Measurements from ENCODE around the gene SPANXB1. TPM values are rescaled to one million over a fixed set of nuclear protein-coding genes. Genes with fewer than 3 reads are reported as not detected.

Gene SPANXB1
- total and polyA plus RNA-seq, 2 of the 4 experiments (the other 2 are of a cell fraction): not detected

- in situ Hi-C loops (cut with MboI; ENCODE audit: low sequenced_read_pairs) (no loop called here), intact Hi-C loops (cut with micrococcal nuclease) (no loop called here), dilution Hi-C loops (cut with HindIII; ENCODE audit: low sequenced_read_pairs, unreplicated experiment) (no loop called here)
- Histone ChIP-seq H3K27me3 (ENCODE audit: control insufficient read depth, insufficient read depth, low read length) (no peaks in the 10 kb centered on the region), H2BK15ac (ENCODE audit: low read depth, low read length) (no peak overlapping the region), H2BK5ac (ENCODE audit: low read depth, low read length, poor library complexity, severe bottlenecking) (no peak overlapping the region), H2AK5ac (ENCODE audit: low read depth, low read length) (no peak overlapping the region), H3K9ac (ENCODE audit: low read depth, low read length) (no peak overlapping the region), H3K36me3 (ENCODE audit: control insufficient read depth, insufficient read depth, low read length) (no peaks in the 10 kb centered on the region), H2AFZ (replicated peaks; ENCODE audit: low read length, poor library complexity) (no peak overlapping the region), H3K79me1 (ENCODE audit: low read depth in 1 of 2, low read length in 2 of 2) (no peaks in the 10 kb centered on the region), H4K91ac (ENCODE audit: insufficient read depth, low read depth, low read length) (no peak overlapping the region), H2AK9ac (replicated peaks; ENCODE audit: low read depth, low read length, poor library complexity) (no peak overlapping the region), H2BK20ac (ENCODE audit: low read depth, low read length) (no peak overlapping the region), H4K5ac (ENCODE audit: low read depth, low read length) (no peak overlapping the region), H3K4me3 (ENCODE audit: insufficient read depth, low read depth, low read length) (no peak overlapping the region), H4K20me1 (ENCODE audit: insufficient read depth, low read length) (no peaks in the 10 kb centered on the region), H3K4me1 (ENCODE audit: control insufficient read depth, insufficient read depth, low read length) (no peaks in the 10 kb centered on the region), H3K9me3 (ENCODE audit: control insufficient read depth, insufficient read depth, low read length) (no peaks in the 10 kb centered on the region), H3K18ac (ENCODE audit: low read depth, low read length) (no peak overlapping the region), H3K14ac (replicated peaks; ENCODE audit: low read depth, low read length) (no peak overlapping the region), H3K56ac (ENCODE audit: extremely low read depth, insufficient read depth, low read length) (no peak overlapping the region), H3K4ac (ENCODE audit: low read depth, low read length) (no peak overlapping the region), H2BK120ac (ENCODE audit: low read depth, low read length) (no peak overlapping the region), H3K4me2 (ENCODE audit: low read depth, low read length) (no peak overlapping the region), H3K23ac (ENCODE audit: low read depth, low read length) (no peak overlapping the region), H3K9me1 (ENCODE audit: insufficient read depth, low read length) (no peaks in the 10 kb centered on the region), H4K8ac (ENCODE audit: low read depth in 2 of 2, low read length in 2 of 2) (no peak overlapping the region), H3K27ac (ENCODE audit: insufficient read depth, low read length) (no peak overlapping the region)
- ChIA-PET CTCF (no interaction called here), POLR2A (ENCODE audit: unreplicated experiment) (no interaction called here)
- DNase-seq (no peak), ATAC-seq (ENCODE audit: low read depth) (no peak)
- TF ChIP-seq CHD1 (IDR thresholded peaks at IDR 0.05; ENCODE audit: low read depth, low read length): no peak
- TF ChIP-seq CTCF (conservative IDR thresholded peaks at IDR 0.05; ENCODE audit: low read depth, low read length): no peak
- no peak for TF ChIP-seq FOS (IDR thresholded peaks at IDR 0.05; ENCODE audit: low read depth, low read length)
- no peak for TF ChIP-seq MAZ (IDR thresholded peaks at IDR 0.05; ENCODE audit: borderline replicate concordance, low read depth, low read length)
- TF ChIP-seq SMC3 (IDR thresholded peaks at IDR 0.05; ENCODE audit: low read depth, low read length): no peak
- no peak for TF ChIP-seq RAD21 (IDR thresholded peaks at IDR 0.05; ENCODE audit: low read length)
- no peak for TF ChIP-seq POLR2A (IDR thresholded peaks at IDR 0.05; ENCODE audit: low read depth, low read length)
- TF ChIP-seq MXI1 (IDR thresholded peaks at IDR 0.05; ENCODE audit: borderline replicate concordance, low read depth, low read length): no peak
- no peak for TF ChIP-seq NFE2L2 (IDR thresholded peaks at IDR 0.05; ENCODE audit: low read depth, low read length)
- TF ChIP-seq RCOR1 (IDR thresholded peaks at IDR 0.05; ENCODE audit: insufficient replicate concordance, low read length): no peak
- TF ChIP-seq CEBPB (IDR thresholded peaks at IDR 0.05; ENCODE audit: low read depth, low read length): no peak
- TF ChIP-seq MAFK (IDR thresholded peaks at IDR 0.05; ENCODE audit: low read depth, low read length): no peak
- TF ChIP-seq USF2 (IDR thresholded peaks at IDR 0.05; ENCODE audit: low read depth, low read length): no peak
- TF ChIP-seq ELK1 (IDR thresholded peaks at IDR 0.05; ENCODE audit: borderline replicate concordance, low read depth, low read length): no peak
- TF ChIP-seq BHLHE40 (IDR thresholded peaks at IDR 0.05; ENCODE audit: low read depth, low read length): no peak
- WGBS, 2 experiments (ENCODE audit: extremely low coverage in 2 of 2, insufficient read length in 1 of 2): no CpG with 5 or more reads among the region's 1 CpG
- BruUV-seq (replicated peaks): no TSS peak
These were observed 18.7 kb upstream of the SPANXB1 start for GRCh38 chrX:140983730-140984129.

Measured in IMR-90 (cell line).